BLaER1 (cell line): ENCODE data around the gene PCSK5.

Source experiments
- H3K27ac ChIP-seq: shearing (Covaris generic); formaldehyde crosslinking; 2 replicates; pipeline ENCODE4 v1.8.1; 2022
- H3K27me3 ChIP-seq: shearing (Covaris generic); formaldehyde crosslinking; 2 replicates; pipeline ENCODE4 v1.8.1; 2022
- H3K36me3 ChIP-seq: shearing (Covaris generic); formaldehyde crosslinking; 2 replicates; pipeline ENCODE4 v1.8.1; 2022
- H3K4me1 ChIP-seq: shearing (Covaris generic); formaldehyde crosslinking; 2 replicates; pipeline ENCODE4 v1.8.1; 2022
- H3K4me2 ChIP-seq: shearing (Covaris generic); formaldehyde crosslinking; 2 replicates; pipeline ENCODE4 v1.8.1; 2022
- H3K4me3 ChIP-seq: shearing (Covaris generic); formaldehyde crosslinking; 2 replicates; pipeline ENCODE4 v1.8.1; 2022
- H3K9ac ChIP-seq: shearing (Covaris generic); formaldehyde crosslinking; 2 replicates; pipeline ENCODE4 v1.8.1; 2022
- H3K9me3 ChIP-seq: shearing (Covaris generic); formaldehyde crosslinking; 2 replicates; pipeline ENCODE4 v1.8.1; 2022
- H4K20me1 ChIP-seq: shearing (Covaris generic); formaldehyde crosslinking; 2 replicates; pipeline ENCODE4 v1.8.1; 2022
- Cebpa-rat ChIP-seq: shearing (Covaris generic); IDR thresholded peaks from 2 replicates; pipeline ENCODE4 v1.8.1; 2022

The PCSK5 gene

DNA sequence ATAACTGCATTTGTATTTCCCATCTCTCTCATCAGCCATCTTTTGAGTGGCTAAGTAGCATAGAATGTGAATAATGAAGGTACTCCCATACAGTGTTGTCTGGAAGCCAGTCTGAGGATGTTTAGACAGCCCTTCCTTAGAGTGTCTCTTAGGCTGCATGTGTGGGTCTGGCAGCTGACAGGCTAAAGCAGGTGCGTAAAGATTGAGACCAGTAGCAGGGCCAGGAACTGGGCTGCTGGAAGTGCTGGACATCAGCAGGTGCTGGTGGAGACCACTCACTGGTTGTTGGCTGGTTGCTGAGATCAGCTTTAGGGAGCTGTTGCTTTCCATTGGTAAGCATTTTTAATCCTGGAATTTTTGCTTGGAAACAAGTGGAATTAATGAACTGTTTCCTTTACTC lies 197.5 kb downstream of the PCSK5 start:
- H3K9ac ChIP-seq, result no peak overlapping the region
- no peak for TF ChIP-seq Cebpa-rat
- no peak overlapping the region for H3K4me2 ChIP-seq
- no peaks in the 10 kb centered on the region for H3K9me3 ChIP-seq
- no peaks in the 10 kb centered on the region for H3K27me3 ChIP-seq
- H3K36me3 ChIP-seq, result no peaks in the 10 kb centered on the region
- no peak overlapping the region for H3K27ac ChIP-seq
- no peaks in the 10 kb centered on the region for H4K20me1 ChIP-seq
- no peaks in the 10 kb centered on the region for H3K4me1 ChIP-seq
- no peak overlapping the region for H3K4me3 ChIP-seq

- Histone ChIP-seq H3K27me3 (no peaks in the 10 kb centered on the region), H3K4me3 (no peak overlapping the region), H3K9ac (no peak overlapping the region), H3K36me3 (no peaks in the 10 kb centered on the region), H3K27ac (no peak overlapping the region), H3K9me3 (no peaks in the 10 kb centered on the region), H3K4me1 (no peaks in the 10 kb centered on the region), H3K4me2 (no peak overlapping the region), H4K20me1 (no peaks in the 10 kb centered on the region)
- no peak for TF ChIP-seq Cebpa-rat
Observed at GRCh38 chr9:76090330-76090729, 199.9 kb downstream of the PCSK5 start.

DNA sequence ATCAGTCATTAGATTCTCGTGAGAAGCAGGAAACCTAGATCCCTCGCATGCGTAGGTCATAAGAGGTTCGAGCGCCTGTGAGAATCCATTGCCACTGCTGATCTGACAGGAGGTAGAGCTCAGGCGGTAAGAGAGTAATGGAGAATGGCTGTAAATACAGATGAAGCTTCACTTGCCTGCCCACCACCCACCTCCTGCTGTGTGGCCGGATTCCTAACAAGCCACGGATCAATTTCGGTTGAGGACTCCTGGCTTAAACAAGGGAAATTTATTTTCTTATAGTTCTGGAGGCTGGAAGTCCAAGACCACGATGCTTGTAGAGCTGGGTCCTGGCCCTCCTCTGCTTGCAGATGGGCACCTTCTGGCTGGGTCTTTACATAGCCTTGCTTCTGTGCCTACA lies 200.4 kb downstream of the PCSK5 start:
- Histone ChIP-seq H3K4me1 (no peaks in the 10 kb centered on the region), H3K9ac (no peak overlapping the region), H3K36me3 (no peaks in the 10 kb centered on the region), H3K27me3 (no peaks in the 10 kb centered on the region), H3K4me2 (no peak overlapping the region), H3K27ac (no peak overlapping the region), H3K9me3 (no peaks in the 10 kb centered on the region), H3K4me3 (no peak overlapping the region), H4K20me1 (no peaks in the 10 kb centered on the region)
- TF ChIP-seq Cebpa-rat, result no peak

DNA sequence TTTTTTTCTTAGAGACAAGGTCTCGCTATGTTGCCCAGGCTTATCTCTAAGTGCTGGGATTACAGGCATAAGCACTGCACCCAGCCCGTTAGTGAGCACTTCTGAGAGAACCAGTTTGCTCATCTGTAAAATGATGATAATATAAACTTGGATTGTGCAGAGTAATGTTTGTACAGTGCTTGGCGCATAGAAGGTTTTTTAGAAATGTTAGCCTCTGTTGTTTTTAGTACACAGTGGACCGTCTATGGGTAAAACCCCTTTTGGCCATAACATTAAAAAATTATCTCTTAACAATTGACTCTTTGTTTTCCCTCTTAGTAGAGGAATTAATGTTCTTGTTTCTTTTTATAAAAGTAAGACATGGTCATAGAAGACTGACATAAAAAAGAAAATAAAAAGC lies 202.1 kb downstream of the PCSK5 start:
- no peak overlapping the region for H3K4me3 ChIP-seq
- H3K36me3 ChIP-seq, result no peaks in the 10 kb centered on the region
- H4K20me1 ChIP-seq, result no peaks in the 10 kb centered on the region
- no peaks in the 10 kb centered on the region for H3K4me1 ChIP-seq
- H3K27me3 ChIP-seq, result no peaks in the 10 kb centered on the region
- H3K4me2 ChIP-seq, result no peak overlapping the region
- H3K9me3 ChIP-seq, result no peaks in the 10 kb centered on the region
- H3K9ac ChIP-seq, result no peak overlapping the region
- no peak for TF ChIP-seq Cebpa-rat
- no peak overlapping the region for H3K27ac ChIP-seq

GRCh38 chr9:76095585-76095984 lies 205.1 kb downstream of the PCSK5 start:
- Histone ChIP-seq H3K9ac (no peak overlapping the region), H3K27me3 (no peaks in the 10 kb centered on the region), H3K9me3 (no peaks in the 10 kb centered on the region), H3K4me2 (no peak overlapping the region), H3K27ac (no peak overlapping the region), H3K4me3 (no peak overlapping the region), H3K4me1 (no peaks in the 10 kb centered on the region), H3K36me3 (no peaks in the 10 kb centered on the region), H4K20me1 (no peaks in the 10 kb centered on the region)
- TF ChIP-seq Cebpa-rat, result no peak

DNA sequence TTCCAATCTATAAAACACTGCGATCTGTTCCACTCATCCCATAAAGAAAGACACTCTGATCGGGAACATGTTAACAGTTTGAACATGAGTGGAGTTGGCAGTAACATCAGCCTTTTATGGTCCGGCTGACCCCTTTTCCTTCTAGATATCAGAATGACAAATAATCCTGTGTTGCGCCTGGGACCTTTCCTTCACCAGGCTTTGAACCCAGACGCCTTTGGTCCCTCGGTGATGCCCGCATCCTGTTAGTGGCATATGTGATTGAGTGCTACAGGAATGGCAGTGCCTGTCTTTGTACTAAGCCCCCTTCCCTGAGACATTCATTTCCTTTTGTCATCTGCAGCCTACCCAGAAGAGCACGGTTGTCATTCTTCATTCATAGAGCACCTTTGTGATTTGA lies 209.0 kb downstream of the PCSK5 start:
- Histone ChIP-seq H3K4me2 (no peak overlapping the region), H3K36me3 (no peaks in the 10 kb centered on the region), H4K20me1 (no peaks in the 10 kb centered on the region), H3K4me1 (no peaks in the 10 kb centered on the region), H3K9ac (no peak overlapping the region), H3K27ac (no peak overlapping the region), H3K4me3 (no peak overlapping the region), H3K27me3 (no peaks in the 10 kb centered on the region), H3K9me3 (no peaks in the 10 kb centered on the region)
- no peak for TF ChIP-seq Cebpa-rat

GRCh38 chr9:76101075-76101474 lies 210.6 kb downstream of the PCSK5 start:
- Histone ChIP-seq H3K4me2 (no peak overlapping the region), H3K27ac (no peak overlapping the region), H3K4me1 (no peaks in the 10 kb centered on the region), H4K20me1 (no peaks in the 10 kb centered on the region), H3K9ac (no peak overlapping the region), H3K36me3 (no peaks in the 10 kb centered on the region), H3K27me3 (no peaks in the 10 kb centered on the region), H3K4me3 (no peak overlapping the region), H3K9me3 (no peaks in the 10 kb centered on the region)
- TF ChIP-seq Cebpa-rat, result no peak

DNA sequence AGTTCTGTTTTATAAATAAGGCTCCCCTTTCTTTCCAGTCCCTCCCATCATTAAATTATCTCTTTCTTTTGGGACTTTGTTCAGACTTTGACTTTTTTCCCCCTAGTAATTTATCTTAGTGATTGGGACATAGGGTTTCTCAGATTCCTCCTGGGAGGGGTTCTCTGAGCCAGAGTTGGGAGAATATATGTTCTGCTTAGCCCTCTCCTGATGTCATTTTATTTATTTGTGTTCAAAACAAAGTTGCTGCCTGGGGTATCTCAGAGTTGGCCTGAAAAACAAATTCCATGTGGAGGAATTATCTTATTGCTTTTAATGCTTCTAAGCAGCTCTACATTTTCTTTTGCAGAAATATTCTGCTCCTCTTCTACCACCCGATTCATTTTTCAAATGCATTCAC lies 211.0 kb downstream of the PCSK5 start:
- Histone ChIP-seq H3K9ac (no peak overlapping the region), H4K20me1 (no peaks in the 10 kb centered on the region), H3K4me3 (no peak overlapping the region), H3K27me3 (no peaks in the 10 kb centered on the region), H3K27ac (no peak overlapping the region), H3K36me3 (no peaks in the 10 kb centered on the region), H3K4me1 (no peaks in the 10 kb centered on the region), H3K9me3 (no peaks in the 10 kb centered on the region), H3K4me2 (no peak overlapping the region)
- no peak for TF ChIP-seq Cebpa-rat

- Histone ChIP-seq H3K27ac (no peak overlapping the region), H3K4me3 (no peak overlapping the region), H3K36me3 (no peaks in the 10 kb centered on the region), H3K4me2 (no peak overlapping the region), H3K27me3 (no peaks in the 10 kb centered on the region), H4K20me1 (no peaks in the 10 kb centered on the region), H3K9ac (no peak overlapping the region), H3K4me1 (no peaks in the 10 kb centered on the region), H3K9me3 (no peaks in the 10 kb centered on the region)
- TF ChIP-seq Cebpa-rat, result no peak
Observed at GRCh38 chr9:76101947-76102346, 211.5 kb downstream of the PCSK5 start.

DNA sequence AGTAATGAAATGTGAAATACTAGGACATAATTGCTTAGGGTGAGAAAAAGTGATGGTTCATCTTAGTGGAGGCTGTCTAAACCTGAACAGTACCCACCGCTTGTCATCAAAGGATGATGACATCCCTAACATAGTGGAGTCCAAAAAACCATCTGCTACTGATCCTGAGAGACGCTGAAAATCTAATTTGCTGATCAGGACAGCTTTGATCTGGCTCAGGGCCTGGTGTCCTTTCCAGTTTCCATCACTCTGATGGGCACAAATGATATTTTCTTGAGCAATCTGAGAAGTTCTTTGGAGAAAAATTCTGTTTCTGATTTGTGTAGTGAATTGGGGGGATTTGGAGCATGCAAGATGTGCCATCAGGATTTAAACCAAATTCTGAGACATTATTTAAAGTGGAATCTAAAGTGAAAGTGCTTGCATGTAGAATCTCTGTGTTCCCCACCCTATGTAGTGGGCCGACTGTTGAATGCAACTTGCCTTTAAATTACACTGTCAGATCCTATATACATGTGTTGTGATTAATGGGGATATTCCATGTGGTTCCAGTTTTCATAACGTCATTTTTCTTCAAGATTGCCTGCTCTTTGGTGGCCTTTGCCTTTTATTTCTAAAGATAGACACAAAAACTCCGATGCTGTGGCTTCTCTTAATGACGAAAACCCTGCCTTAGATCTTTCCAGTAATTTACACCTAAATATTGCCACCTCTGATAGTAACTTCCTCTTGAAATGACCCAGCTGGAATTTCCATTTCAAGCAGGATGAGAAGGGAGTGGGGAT lies 213.2 kb downstream of the PCSK5 start:
- H3K4me3 ChIP-seq, result no peak overlapping the region
- H3K36me3 ChIP-seq, result no peaks in the 10 kb centered on the region
- no peak overlapping the region for H3K27ac ChIP-seq
- H3K4me2 ChIP-seq, result no peak overlapping the region
- no peaks in the 10 kb centered on the region for H3K9me3 ChIP-seq
- TF ChIP-seq Cebpa-rat, result no peak
- no peaks in the 10 kb centered on the region for H4K20me1 ChIP-seq
- no peaks in the 10 kb centered on the region for H3K4me1 ChIP-seq
- H3K27me3 ChIP-seq, result no peaks in the 10 kb centered on the region
- H3K9ac ChIP-seq, result no peak overlapping the region

GRCh38 chr9:76107482-76107881 lies 217.0 kb downstream of the PCSK5 start:
- no peaks in the 10 kb centered on the region for H4K20me1 ChIP-seq
- no peaks in the 10 kb centered on the region for H3K9me3 ChIP-seq
- no peak overlapping the region for H3K4me2 ChIP-seq
- no peak for TF ChIP-seq Cebpa-rat
- no peaks in the 10 kb centered on the region for H3K27me3 ChIP-seq
- H3K36me3 ChIP-seq, result no peaks in the 10 kb centered on the region
- H3K4me3 ChIP-seq, result no peak overlapping the region
- no peaks in the 10 kb centered on the region for H3K4me1 ChIP-seq
- no peak overlapping the region for H3K9ac ChIP-seq
- no peak overlapping the region for H3K27ac ChIP-seq
